ENCODE results near the gene FRS2. TPM values are rescaled to one million over a fixed set of nuclear protein-coding genes. Genes with fewer than 3 reads are reported as not detected.

FRS2 gene
- polyA plus RNA-seq, 1 experiment = 16.6 TPM

DNA sequence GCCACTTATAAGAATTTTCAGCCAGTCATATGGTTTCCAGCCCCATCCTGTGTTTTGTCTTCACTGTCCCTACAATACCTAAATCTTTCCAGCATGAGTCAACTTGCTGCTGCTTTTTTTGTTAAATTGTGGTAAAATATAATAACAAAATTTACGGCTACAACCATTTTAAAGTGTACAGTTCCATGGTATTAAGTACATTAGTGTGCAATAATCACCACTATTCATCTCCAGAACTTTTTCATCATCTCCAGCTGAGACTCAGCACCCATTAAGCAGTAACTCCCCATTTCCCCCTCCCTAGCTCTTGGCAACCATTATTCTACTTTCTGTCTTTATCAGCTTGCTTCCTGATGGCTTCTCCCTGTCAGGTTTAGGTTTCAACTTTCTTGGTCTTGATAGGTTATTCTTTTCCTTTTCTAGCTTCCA, 39.1 kb downstream of the FRS2 start:
- H3K36me3 ChIP-seq (ENCODE audit: control insufficient read depth, insufficient read depth, low read length) = no peaks in the 10 kb centered on the region
- ChIA-PET CTCF (no interaction called here), POLR2A (no interaction called here)
- H3K4me3 ChIP-seq (ENCODE audit: low read depth, low read length) = no peak overlapping the region
- DNase-seq (ENCODE audit: low read depth) = no peak
- no peaks in the 10 kb centered on the region for H3K27me3 ChIP-seq (ENCODE audit: control insufficient read depth, insufficient read depth, low read length)
- TF ChIP-seq, protein P1, sequence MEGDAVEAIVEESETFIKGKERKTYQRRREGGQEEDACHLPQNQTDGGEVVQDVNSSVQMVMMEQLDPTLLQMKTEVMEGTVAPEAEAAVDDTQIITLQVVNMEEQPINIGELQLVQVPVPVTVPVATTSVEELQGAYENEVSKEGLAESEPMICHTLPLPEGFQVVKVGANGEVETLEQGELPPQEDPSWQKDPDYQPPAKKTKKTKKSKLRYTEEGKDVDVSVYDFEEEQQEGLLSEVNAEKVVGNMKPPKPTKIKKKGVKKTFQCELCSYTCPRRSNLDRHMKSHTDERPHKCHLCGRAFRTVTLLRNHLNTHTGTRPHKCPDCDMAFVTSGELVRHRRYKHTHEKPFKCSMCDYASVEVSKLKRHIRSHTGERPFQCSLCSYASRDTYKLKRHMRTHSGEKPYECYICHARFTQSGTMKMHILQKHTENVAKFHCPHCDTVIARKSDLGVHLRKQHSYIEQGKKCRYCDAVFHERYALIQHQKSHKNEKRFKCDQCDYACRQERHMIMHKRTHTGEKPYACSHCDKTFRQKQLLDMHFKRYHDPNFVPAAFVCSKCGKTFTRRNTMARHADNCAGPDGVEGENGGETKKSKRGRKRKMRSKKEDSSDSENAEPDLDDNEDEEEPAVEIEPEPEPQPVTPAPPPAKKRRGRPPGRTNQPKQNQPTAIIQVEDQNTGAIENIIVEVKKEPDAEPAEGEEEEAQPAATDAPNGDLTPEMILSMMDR (IDR thresholded peaks at IDR 0.05; ENCODE audit: insufficient read depth, low read depth, low read length) = no peak

DNA sequence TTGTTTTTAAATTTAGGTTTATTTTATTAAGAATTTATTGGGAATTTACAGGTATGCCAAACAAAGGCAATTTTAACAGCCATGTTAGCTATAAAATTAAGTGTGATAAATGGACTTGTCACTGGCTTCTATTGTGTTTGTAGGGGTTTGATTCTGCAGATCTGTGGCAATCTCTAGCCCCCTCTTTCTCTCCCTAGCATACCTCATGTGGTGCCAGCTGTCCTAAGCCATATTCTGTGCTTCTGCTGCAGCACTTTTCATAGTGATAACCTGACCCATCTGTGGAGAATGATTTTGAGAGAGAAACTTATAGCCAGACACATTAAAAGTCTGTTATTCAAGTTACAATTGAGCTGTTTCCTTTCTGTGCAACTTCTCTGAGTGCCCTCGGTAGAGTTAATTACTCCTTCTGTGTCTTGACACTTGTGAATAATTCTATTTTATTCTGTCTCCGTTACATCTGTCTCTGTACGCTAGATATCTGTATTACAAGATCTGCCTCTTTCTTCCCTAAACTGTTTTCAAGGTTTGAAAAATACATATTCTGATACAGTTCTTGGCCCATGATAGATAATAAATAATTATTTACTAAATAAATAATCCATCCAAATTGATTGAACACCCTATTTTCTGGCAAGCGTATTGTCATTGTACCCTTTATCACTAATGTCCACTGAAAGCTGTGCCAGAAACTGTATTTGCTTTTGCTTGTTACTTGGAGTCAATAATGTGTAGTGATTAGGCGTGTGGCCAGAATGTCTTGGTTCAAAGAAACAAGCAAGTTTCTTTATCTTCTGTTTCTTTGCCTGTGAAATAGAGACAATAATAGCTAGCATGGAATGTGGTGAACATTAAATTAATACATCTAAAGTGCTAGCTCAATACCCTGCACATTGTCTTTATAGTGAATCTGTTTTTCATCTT, 40.0 kb downstream of the FRS2 start:
- no peaks in the 10 kb centered on the region for H3K27me3 ChIP-seq (ENCODE audit: control insufficient read depth, insufficient read depth, low read length)
- POLR2A ChIA-PET = interaction anchor here (0.5 kb wide), 1 partner anchor 42 kb away, joined by 3 read pairs; no protein-coding TSS in a partner anchor
- no peak overlapping the region for H3K4me3 ChIP-seq (ENCODE audit: low read depth, low read length)
- TF ChIP-seq, protein P1 (IDR thresholded peaks at IDR 0.05; ENCODE audit: insufficient read depth, low read depth, low read length) = no peak
- CTCF ChIA-PET = interaction anchor here (1.0 kb wide), 1 partner anchor 9 kb away, joined by 5 read pairs; no protein-coding TSS in a partner anchor
- H3K36me3 ChIP-seq (ENCODE audit: control insufficient read depth, insufficient read depth, low read length) = no peaks in the 10 kb centered on the region
- no peak for DNase-seq (ENCODE audit: low read depth)

DNA sequence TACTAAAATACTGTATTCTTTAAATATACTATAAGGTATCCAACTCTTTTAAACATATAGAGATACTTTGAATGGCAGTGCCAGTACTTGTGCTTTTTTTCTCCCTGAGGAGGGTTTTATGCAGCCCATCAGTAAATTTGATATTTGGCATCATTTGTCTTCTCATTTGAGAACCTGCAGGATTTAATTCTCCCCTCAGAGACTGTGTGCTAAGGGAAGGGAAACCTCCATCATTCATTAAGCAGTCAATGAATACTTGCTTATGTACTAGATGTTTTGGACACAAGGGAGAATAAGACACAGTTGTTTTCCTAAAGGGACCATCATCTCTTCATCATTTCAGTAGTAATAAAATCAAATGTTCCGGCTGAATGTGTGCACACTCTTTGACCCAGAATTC, 40.8 kb downstream of the FRS2 start:
- POLR2A ChIA-PET = no interaction called here
- Histone ChIP-seq H3K27me3 (ENCODE audit: control insufficient read depth, insufficient read depth, low read length) (no peaks in the 10 kb centered on the region), H3K36me3 (ENCODE audit: control insufficient read depth, insufficient read depth, low read length) (no peaks in the 10 kb centered on the region), H3K4me3 (ENCODE audit: low read depth, low read length) (no peak overlapping the region)
- TF ChIP-seq, protein P1 (IDR thresholded peaks at IDR 0.05; ENCODE audit: insufficient read depth, low read depth, low read length) = no peak
- DNase-seq (ENCODE audit: low read depth) = no peak
- CTCF ChIA-PET = interaction anchor here (1.0 kb wide), 1 partner anchor 8 kb away, joined by 5 read pairs; no protein-coding TSS in a partner anchor

DNA sequence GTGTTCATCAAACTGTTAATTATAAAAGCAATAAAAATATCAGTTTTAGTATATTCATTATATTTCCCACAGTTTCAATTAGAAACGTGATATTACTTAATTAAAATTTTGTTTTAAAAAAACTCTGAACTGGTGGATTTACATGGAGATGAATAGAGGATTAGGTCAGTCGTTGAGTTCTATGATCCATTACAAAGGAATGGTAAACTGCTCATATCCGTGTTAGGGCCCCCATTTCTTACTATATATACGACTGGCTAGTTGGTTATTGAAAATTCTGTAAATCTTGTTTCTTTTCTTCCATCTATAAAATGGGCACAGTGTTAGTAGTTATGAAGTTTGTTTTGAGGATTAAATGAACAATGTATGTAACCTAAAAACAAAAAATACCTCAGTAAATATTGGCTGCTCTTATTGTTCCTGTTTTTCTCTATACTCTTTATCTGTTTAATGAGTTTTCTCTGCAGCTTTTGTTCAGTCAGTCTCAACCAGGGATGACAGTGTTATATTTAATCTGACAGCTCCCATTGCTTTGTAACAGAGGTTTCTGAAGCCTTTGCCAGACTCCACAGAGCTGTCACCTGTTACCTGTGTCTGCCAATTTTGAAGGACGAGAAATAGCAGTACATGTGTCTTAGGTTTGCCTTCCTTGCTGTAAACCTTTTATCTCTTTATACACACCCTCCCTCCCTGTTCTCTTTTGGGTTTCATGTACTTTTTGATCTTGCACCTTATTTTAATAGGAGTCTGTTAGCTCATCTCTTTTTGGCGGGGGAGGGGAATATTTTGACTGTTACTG, 41.5 kb downstream of the FRS2 start:
- no peaks in the 10 kb centered on the region for H3K36me3 ChIP-seq (ENCODE audit: control insufficient read depth, insufficient read depth, low read length)
- no peak overlapping the region for H3K4me3 ChIP-seq (ENCODE audit: low read depth, low read length)
- ChIA-PET CTCF (no interaction called here), POLR2A (interaction anchor here (0.6 kb wide), 1 partner anchor 17 kb away, joined by 4 read pairs; no protein-coding TSS in a partner anchor)
- TF ChIP-seq, protein P1 (IDR thresholded peaks at IDR 0.05; ENCODE audit: insufficient read depth, low read depth, low read length) = no peak
- no peak for DNase-seq (ENCODE audit: low read depth)
- H3K27me3 ChIP-seq (ENCODE audit: control insufficient read depth, insufficient read depth, low read length) = no peaks in the 10 kb centered on the region

DNA sequence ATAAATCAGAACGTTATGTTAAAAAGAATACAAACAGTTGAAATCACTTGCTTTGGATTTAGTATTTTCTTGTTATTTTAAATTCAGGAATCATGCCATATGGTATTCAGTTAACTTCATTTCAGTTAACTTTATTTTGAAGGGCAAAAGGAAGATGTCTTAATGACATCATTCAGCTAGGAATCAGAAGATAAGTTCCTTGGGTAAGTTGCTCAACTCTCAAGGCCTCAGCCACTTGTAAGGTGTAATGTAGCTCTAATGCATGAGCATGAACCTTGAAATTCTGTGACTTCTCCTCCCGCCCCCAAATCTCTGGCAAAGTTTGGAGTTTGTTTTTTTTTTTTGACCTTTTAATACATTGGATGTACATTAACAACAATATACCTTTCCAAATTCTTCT, 42.6 kb downstream of the FRS2 start:
- TF ChIP-seq, protein P1 (IDR thresholded peaks at IDR 0.05; ENCODE audit: insufficient read depth, low read depth, low read length) = no peak
- Histone ChIP-seq H3K36me3 (ENCODE audit: control insufficient read depth, insufficient read depth, low read length) (no peaks in the 10 kb centered on the region), H3K27me3 (ENCODE audit: control insufficient read depth, insufficient read depth, low read length) (no peaks in the 10 kb centered on the region), H3K4me3 (ENCODE audit: low read depth, low read length) (no peak overlapping the region)
- CTCF ChIA-PET = interaction anchor here (0.7 to 1.3 kb wide), 3 partner anchors 10 to 51 kb away, joined by 3 read pairs; no protein-coding TSS in a partner anchor
- POLR2A ChIA-PET = no interaction called here
- DNase-seq (ENCODE audit: low read depth) = no peak
